Ascending aorta (tissue), 2 donors: ENCODE results near the gene RXRG. TPM values are rescaled to one million over a fixed set of nuclear protein-coding genes. Genes with fewer than 3 reads are reported as not detected.
A peak's percentile ranks its signal among the peaks of the same experiment; 100 is the strongest.

Experiments used
- DNase-seq, 2 donors: peaks; one replicate each; pipeline ENCODE4 v3.0.0-alpha.2; 2019; ENCODE audit warnings: low spot score in 2 of 2
- H3K27ac ChIP-seq, 2 donors: fragments of 200-600 bp; sonication (generic); one replicate each; pipeline ENCODE4 v1.5.1; 2016 to 2017; ENCODE audit warnings: mild to moderate bottlenecking in 1 of 2
- H3K27me3 ChIP-seq: fragments of 200-600 bp; sonication (generic); one replicate; pipeline ENCODE4 v1.5.1; 2017
- H3K36me3 ChIP-seq, 2 donors: fragments of 200-600 bp; sonication (generic); one replicate each; pipeline ENCODE4 v1.5.1; 2016
- H3K4me1 ChIP-seq, 2 donors: fragments of 200-600 bp; sonication (generic); one replicate each; pipeline ENCODE4 v1.5.1; 2016 to 2017; ENCODE audit warnings: mild to moderate bottlenecking in 1 of 2
- H3K4me3 ChIP-seq, 2 donors: fragments of 200-600 bp; sonication (generic); one replicate each; pipeline ENCODE4 v1.5.1; 2016 to 2017; ENCODE audit warnings: mild to moderate bottlenecking in 1 of 2
- H3K9me3 ChIP-seq, 2 donors: fragments of 200-600 bp; sonication (generic); one replicate each; pipeline ENCODE4 v1.5.1; 2016
- intact Hi-C: fragments of 100-400 bp; cut with DNase I; formaldehyde crosslinking; loops from one replicate; pipeline ENCODE4 v1.15.1; 2023
- total RNA-seq: library from RNA; depleted of rRNA; stranded (reverse); fragments of >200 nt; gene quantifications from one replicate; pipeline ENCODE4 v1.1.0, GENCODE V29; 2016
- TF ChIP-seq, protein P1 (sequence below), 3 experiments: fragments of 200-600 bp in 2 of 3; fragments of 450-650 bp in 1 of 3; sonication (generic) in 2 of 3; IDR thresholded peaks; one replicate each; pipeline ENCODE4 v1.5.1; 2016 to 2019; ENCODE audit warnings: antibody characterized with exemption in 3 of 3, mild to moderate bottlenecking in 1 of 3, moderate library complexity in 1 of 3

Gene RXRG
- total RNA-seq, 1 donor from 2014 or later = not detected

- Histone ChIP-seq H3K27me3 (no peaks in the 10 kb centered on the region), H3K27ac (no peak overlapping the region), H3K4me3 (no peak overlapping the region), H3K36me3 (no peaks in the 10 kb centered on the region), H3K9me3 (no peaks in the 10 kb centered on the region), H3K4me1 (no peaks in the 10 kb centered on the region)
- TF ChIP-seq, protein P1, sequence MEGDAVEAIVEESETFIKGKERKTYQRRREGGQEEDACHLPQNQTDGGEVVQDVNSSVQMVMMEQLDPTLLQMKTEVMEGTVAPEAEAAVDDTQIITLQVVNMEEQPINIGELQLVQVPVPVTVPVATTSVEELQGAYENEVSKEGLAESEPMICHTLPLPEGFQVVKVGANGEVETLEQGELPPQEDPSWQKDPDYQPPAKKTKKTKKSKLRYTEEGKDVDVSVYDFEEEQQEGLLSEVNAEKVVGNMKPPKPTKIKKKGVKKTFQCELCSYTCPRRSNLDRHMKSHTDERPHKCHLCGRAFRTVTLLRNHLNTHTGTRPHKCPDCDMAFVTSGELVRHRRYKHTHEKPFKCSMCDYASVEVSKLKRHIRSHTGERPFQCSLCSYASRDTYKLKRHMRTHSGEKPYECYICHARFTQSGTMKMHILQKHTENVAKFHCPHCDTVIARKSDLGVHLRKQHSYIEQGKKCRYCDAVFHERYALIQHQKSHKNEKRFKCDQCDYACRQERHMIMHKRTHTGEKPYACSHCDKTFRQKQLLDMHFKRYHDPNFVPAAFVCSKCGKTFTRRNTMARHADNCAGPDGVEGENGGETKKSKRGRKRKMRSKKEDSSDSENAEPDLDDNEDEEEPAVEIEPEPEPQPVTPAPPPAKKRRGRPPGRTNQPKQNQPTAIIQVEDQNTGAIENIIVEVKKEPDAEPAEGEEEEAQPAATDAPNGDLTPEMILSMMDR (IDR thresholded peaks at IDR 0.05) = no peak
- intact Hi-C loops = no loop called here
- DNase-seq = no peak
These were observed 10.6 kb downstream of the RXRG start for GRCh38 chr1:165434281-165434680.

GRCh38 chr1:165431079-165431478 is 13.8 kb downstream of the RXRG start:
- no peak for DNase-seq
- TF ChIP-seq, protein P1 (IDR thresholded peaks at IDR 0.05) = no peak
- intact Hi-C loops = no loop called here
- H3K27me3 ChIP-seq = no peaks in the 10 kb centered on the region
- H3K36me3 ChIP-seq = no peaks in the 10 kb centered on the region
- H3K9me3 ChIP-seq = no peaks in the 10 kb centered on the region
- no peak overlapping the region for H3K4me3 ChIP-seq
- H3K27ac ChIP-seq = no peak overlapping the region
- no peaks in the 10 kb centered on the region for H3K4me1 ChIP-seq

- TF ChIP-seq, protein P1 (IDR thresholded peaks at IDR 0.05) = no peak
- H3K36me3 ChIP-seq = no peaks in the 10 kb centered on the region
- no peaks in the 10 kb centered on the region for H3K9me3 ChIP-seq
- H3K27me3 ChIP-seq = no peaks in the 10 kb centered on the region
- no peaks in the 10 kb centered on the region for H3K4me1 ChIP-seq
- no peak overlapping the region for H3K4me3 ChIP-seq
- no peak for DNase-seq
- H3K27ac ChIP-seq = no peak overlapping the region
- intact Hi-C loops = no loop called here
These were observed 18.2 kb downstream of the RXRG start for GRCh38 chr1:165426745-165427144.

DNA sequence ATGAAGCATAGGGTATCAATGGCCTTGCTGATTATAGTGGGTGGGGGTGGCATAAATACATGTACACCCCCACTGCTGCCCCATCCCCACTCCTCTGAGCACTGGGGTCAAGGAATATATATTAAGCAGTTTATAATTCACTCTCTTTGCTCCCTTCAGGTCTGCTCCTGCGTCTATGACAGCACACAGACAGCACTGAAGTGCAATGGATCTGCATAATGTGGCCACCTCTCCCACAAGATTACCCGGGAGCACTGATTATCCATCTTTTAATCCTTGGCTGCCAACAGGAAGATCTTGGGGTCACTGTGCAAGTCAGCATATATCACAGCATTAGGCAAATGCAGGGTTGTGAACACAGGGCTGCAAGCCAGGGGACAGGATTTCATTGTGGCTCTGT is 19.3 kb downstream of the RXRG start:
- intact Hi-C loops = no loop called here
- Histone ChIP-seq H3K9me3 (no peaks in the 10 kb centered on the region), H3K4me3 (no peak overlapping the region), H3K4me1 (no peaks in the 10 kb centered on the region), H3K27me3 (no peaks in the 10 kb centered on the region), H3K27ac (no peak overlapping the region), H3K36me3 (no peaks in the 10 kb centered on the region)
- TF ChIP-seq, protein P1 (IDR thresholded peaks at IDR 0.05) = no peak
- DNase-seq = no peak

GRCh38 chr1:165424454-165425216 is 20.3 kb downstream of the RXRG start:
- TF ChIP-seq, protein P1 (IDR thresholded peaks at IDR 0.05) = no peak
- Histone ChIP-seq H3K27ac (peak overlapping the region; percentile 18 to 27), H3K4me3 (peak overlapping the region in 1 of 2 donors; percentile 22), H3K9me3 (no peaks in the 10 kb centered on the region), H3K36me3 (no peaks in the 10 kb centered on the region), H3K4me1 (no peaks in the 10 kb centered on the region), H3K27me3 (no peaks in the 10 kb centered on the region)
- no peak for DNase-seq
- intact Hi-C loops = no loop called here
